ENCODE results near the gene SLC7A6.

- TF ChIP-seq POLR2AphosphoS5 (IDR thresholded peaks at IDR 0.05; ENCODE audit: borderline replicate concordance, low read depth, low read length) (no peak), EZH2 (IDR thresholded peaks at IDR 0.05) (no peak)
These were observed 33.6 kb downstream of the SLC7A6 start for GRCh38 chr16:68297908-68298307.
